Panc1 (cell line): ENCODE data around the gene FMNL3. TPM values are rescaled to one million over a fixed set of nuclear protein-coding genes. Genes with fewer than 3 reads are reported as not detected.

Experiments used
- ATAC-seq: fragments of 200-7000 bp; cut with Tn5 transposase; 2 replicates; pipeline ENCODE4 v1.9.1; 2020; ENCODE audit warnings: mild to moderate bottlenecking, moderate library complexity
- BruUV-seq: library from RNA; stranded (reverse); fragments of 400-500 nt; replicated peaks from 2 replicates; lab custom pipeline; 2021; lab: Mats Ljungman, UMichigan
- CTCF ChIA-PET: fragments of 300-600 bp; sonication (Branson Sonifier 250); formaldehyde crosslinking; loops from one replicate; lab custom pipeline; 2022; ENCODE audit warnings: antibody characterized with exemption; lab: Charles Lee
- POLR2A ChIA-PET: fragments of 300-600 bp; sonication (Branson Sonifier 250); formaldehyde crosslinking; loops from one replicate; lab custom pipeline; 2022; ENCODE audit warnings: antibody characterized with exemption; lab: Charles Lee
- DNase-seq: peaks from one replicate; pipeline ENCODE4 v3.0.0-alpha.2; 2010; ENCODE audit warnings: low read depth, low spot score
- H3K27ac ChIP-seq: 2 replicates; pipeline ENCODE4 v1.5.1; 2011; ENCODE audit warnings: mild to moderate bottlenecking, low read length, inconsistent platforms
- H3K27me3 ChIP-seq: fragments of 200-500 bp; sonication (Bioruptor generic); 2 replicates; pipeline ENCODE4 v1.6.0; 2014; ENCODE audit warnings: low read length, inconsistent platforms; ENCODE audit not compliant: control insufficient read depth, insufficient read depth
- H3K36me3 ChIP-seq: fragments of 200-500 bp; sonication (Bioruptor generic); 2 replicates; pipeline ENCODE4 v1.5.1; 2014; ENCODE audit warnings: inconsistent platforms, mild to moderate bottlenecking, low read length, moderate library complexity; ENCODE audit not compliant: control insufficient read depth, insufficient read depth
- H3K4me1 ChIP-seq: 2 replicates; pipeline ENCODE4 v1.5.1; 2011; ENCODE audit warnings: inconsistent platforms, mild to moderate bottlenecking, low read length, moderate library complexity; ENCODE audit not compliant: control insufficient read depth, insufficient read depth
- H3K4me3 ChIP-seq, 2 experiments: 2 replicates each; pipeline ENCODE4 v1.5.1; 2011 to 2012; ENCODE audit warnings: low read depth in 2 of 2, low read length in 2 of 2, mild to moderate bottlenecking in 2 of 2, inconsistent platforms in 1 of 2, moderate library complexity in 1 of 2
- H3K9me3 ChIP-seq: fragments of 200-500 bp; sonication (Bioruptor generic); 2 replicates; pipeline ENCODE4 v1.5.1; 2014; ENCODE audit warnings: low read depth, mild to moderate bottlenecking, inconsistent platforms, low read length, moderate library complexity; ENCODE audit not compliant: control insufficient read depth, insufficient read depth
- CTCF ChIP-seq: fragments of 450-650 bp; IDR thresholded peaks from 2 replicates; pipeline ENCODE4 v1.5.1; 2017; ENCODE audit warnings: mild to moderate bottlenecking
- POLR2AphosphoS5 ChIP-seq: IDR thresholded peaks from 2 replicates; pipeline ENCODE4 v1.6.1; 2012; ENCODE audit warnings: mild to moderate bottlenecking, low read depth, low read length, moderate library complexity
- REST ChIP-seq, 2 experiments: IDR thresholded peaks; 2 replicates each; pipeline ENCODE4 v1.6.1; 2011 to 2012; ENCODE audit warnings: low read depth in 2 of 2, control low read depth in 1 of 2, low read length in 1 of 2, mild to moderate bottlenecking in 1 of 2, moderate library complexity in 1 of 2; ENCODE audit not compliant: insufficient read depth in 1 of 2
- SIN3A ChIP-seq: IDR thresholded peaks from 2 replicates; pipeline ENCODE4 v1.6.1; 2012; ENCODE audit warnings: low read depth, mild to moderate bottlenecking, low read length, moderate library complexity, borderline replicate concordance; ENCODE audit not compliant: insufficient read depth
- TCF7L2 ChIP-seq: IDR thresholded peaks from 2 replicates; pipeline ENCODE4 v1.6.1; 2011; ENCODE audit warnings: mild to moderate bottlenecking, low read depth, low read length, inconsistent platforms
- in situ Hi-C: cut with HindIII; loops from 2 replicates; pipeline ENCODE4 v1.10.0; 2016; ENCODE audit warnings: low sequenced_read_pairs, low pct_unique_long_range_greater_than_20kb
- intact Hi-C: fragments of 100-400 bp; cut with micrococcal nuclease; formaldehyde crosslinking; loops from one replicate; pipeline ENCODE4 v1.10.0; 2022; ENCODE audit not compliant: unreplicated experiment
- total RNA-seq: library from RNA; stranded (reverse); gene quantifications from one replicate; pipeline ENCODE4 v1.2.1, GENCODE V29; 2021; ENCODE audit not compliant: unreplicated experiment

FMNL3 gene
- total RNA-seq, 1 experiment from 2014 or later = 25.7 TPM

- in situ Hi-C loops = no loop called here
- POLR2A ChIA-PET = no interaction called here
- no peak overlapping the region for H3K27ac ChIP-seq
- H3K9me3 ChIP-seq = no peaks in the 10 kb centered on the region
- no peak overlapping the region for H3K4me3 ChIP-seq
- no peaks in the 10 kb centered on the region; the same call in 1 of the 2 replicates for H3K36me3 ChIP-seq
- DNase-seq (no peak), ATAC-seq (peak; percentile 89)
- CTCF ChIA-PET = interaction anchor here (0.5 to 1.4 kb wide), 8 partner anchors 8 to 201 kb away, joined by 3 to 12 read pairs (median 6); partner anchors contain the start of gene TMBIM6
- TF ChIP-seq CTCF = peak; percentile 83
- TF ChIP-seq TCF7L2 = no peak
- TF ChIP-seq POLR2AphosphoS5 = no peak; the same call in 1 of the 2 replicates
- H3K27me3 ChIP-seq = no peaks in the 10 kb centered on the region
- no TSS peak for BruUV-seq
- intact Hi-C loops = loop anchor here (2.0 kb wide), 1 partner anchor 70 kb away; the partner anchor contains the start of gene FMNL3
- no peaks in the 10 kb centered on the region; the same call in 1 of the 2 replicates for H3K4me1 ChIP-seq
Measured at GRCh38 chr12:49636979-49637755, 70.0 kb downstream of the FMNL3 start.

GRCh38 chr12:49636574-49636973 is 70.6 kb downstream of the FMNL3 start:
- BruUV-seq = no TSS peak
- no peak overlapping the region for H3K27ac ChIP-seq
- ChIA-PET POLR2A (no interaction called here), CTCF (interaction anchor here (0.6 to 1.4 kb wide), 4 partner anchors 14 to 202 kb away, joined by 3 to 12 read pairs (median 8); partner anchors contain the start of gene TMBIM6)
- no peaks in the 10 kb centered on the region; the same call in 1 of the 2 replicates for H3K4me1 ChIP-seq
- no peaks in the 10 kb centered on the region for H3K27me3 ChIP-seq
- H3K4me3 ChIP-seq = no peak overlapping the region
- in situ Hi-C loops (no loop called here), intact Hi-C loops (loop anchor here (2.0 kb wide), 1 partner anchor 70 kb away; the partner anchor contains the start of gene FMNL3)
- no peaks in the 10 kb centered on the region for H3K9me3 ChIP-seq
- no peaks in the 10 kb centered on the region; the same call in 1 of the 2 replicates for H3K36me3 ChIP-seq
- DNase-seq = no peak
- TF ChIP-seq TCF7L2 = no peak
- no peak for TF ChIP-seq SIN3A
- TF ChIP-seq CTCF = no peak
- TF ChIP-seq REST (IDR thresholded peaks at IDR 0.05; ENCODE audit: insufficient read depth in 1 of 2, low read depth in 2 of 2, low read length in 1 of 2) = no peak
- TF ChIP-seq POLR2AphosphoS5 = no peak
- no peak for ATAC-seq
